Bone marrow (tissue), 2 donors: Measurements from ENCODE around the gene CHSY1.
"Not testable (repeated sequence)": the region's sequence is repeated elsewhere in the genome, so short reads cannot be mapped to it uniquely, and the experiment has no call there.

Source experiments
- DNase-seq, 2 donors: peaks; one replicate each; lab custom pipeline; 2025; lab: John Stamatoyannopoulos, UW

CHSY1 gene, protein sequence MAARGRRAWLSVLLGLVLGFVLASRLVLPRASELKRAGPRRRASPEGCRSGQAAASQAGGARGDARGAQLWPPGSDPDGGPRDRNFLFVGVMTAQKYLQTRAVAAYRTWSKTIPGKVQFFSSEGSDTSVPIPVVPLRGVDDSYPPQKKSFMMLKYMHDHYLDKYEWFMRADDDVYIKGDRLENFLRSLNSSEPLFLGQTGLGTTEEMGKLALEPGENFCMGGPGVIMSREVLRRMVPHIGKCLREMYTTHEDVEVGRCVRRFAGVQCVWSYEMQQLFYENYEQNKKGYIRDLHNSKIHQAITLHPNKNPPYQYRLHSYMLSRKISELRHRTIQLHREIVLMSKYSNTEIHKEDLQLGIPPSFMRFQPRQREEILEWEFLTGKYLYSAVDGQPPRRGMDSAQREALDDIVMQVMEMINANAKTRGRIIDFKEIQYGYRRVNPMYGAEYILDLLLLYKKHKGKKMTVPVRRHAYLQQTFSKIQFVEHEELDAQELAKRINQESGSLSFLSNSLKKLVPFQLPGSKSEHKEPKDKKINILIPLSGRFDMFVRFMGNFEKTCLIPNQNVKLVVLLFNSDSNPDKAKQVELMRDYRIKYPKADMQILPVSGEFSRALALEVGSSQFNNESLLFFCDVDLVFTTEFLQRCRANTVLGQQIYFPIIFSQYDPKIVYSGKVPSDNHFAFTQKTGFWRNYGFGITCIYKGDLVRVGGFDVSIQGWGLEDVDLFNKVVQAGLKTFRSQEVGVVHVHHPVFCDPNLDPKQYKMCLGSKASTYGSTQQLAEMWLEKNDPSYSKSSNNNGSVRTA

GRCh38 chr15:101251830-101252820 lies at the start of gene CHSY1:
Gene CHSY1, minus strand, starts transcription at chr15:101252048. Its CDS starts 592 bp downstream, at chr15:101251456.
- DNase-seq: peak; percentile 67 to 74

GRCh38 chr15:101296418-101297405 lies 44.9 kb upstream of the CHSY1 start:
- DNase-seq: no peak

GRCh38 chr15:101295607-101296161 lies 43.8 kb upstream of the CHSY1 start:
- no peak for DNase-seq

GRCh38 chr15:101294731-101295606 lies 43.1 kb upstream of the CHSY1 start, which contains the start of gene SNRPA1:
Gene SNRPA1, minus strand, starts transcription at chr15:101295248. Its CDS starts 70 bp downstream, at chr15:101295178.
- peak; percentile 89 to 91 for DNase-seq

DNA sequence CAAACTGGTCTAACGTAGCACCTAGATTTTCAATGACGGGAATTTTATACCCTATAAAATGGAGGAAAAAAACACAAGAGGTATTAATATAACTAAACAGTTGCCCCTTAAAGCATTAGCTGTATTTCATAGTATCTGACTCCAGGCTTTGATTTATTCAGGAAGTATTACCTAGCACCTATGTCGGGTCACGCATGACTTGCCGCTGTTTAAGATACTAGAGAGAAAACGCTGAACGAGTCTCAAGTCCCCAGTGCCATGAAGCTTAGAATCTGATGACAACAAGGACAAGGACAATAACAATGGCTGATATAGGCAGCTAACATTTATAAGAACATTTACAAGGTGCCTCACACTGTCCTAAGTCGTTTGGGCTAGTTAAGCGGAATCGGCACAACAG lies 41.3 kb upstream of the CHSY1 start:
- no peak for DNase-seq

DNA sequence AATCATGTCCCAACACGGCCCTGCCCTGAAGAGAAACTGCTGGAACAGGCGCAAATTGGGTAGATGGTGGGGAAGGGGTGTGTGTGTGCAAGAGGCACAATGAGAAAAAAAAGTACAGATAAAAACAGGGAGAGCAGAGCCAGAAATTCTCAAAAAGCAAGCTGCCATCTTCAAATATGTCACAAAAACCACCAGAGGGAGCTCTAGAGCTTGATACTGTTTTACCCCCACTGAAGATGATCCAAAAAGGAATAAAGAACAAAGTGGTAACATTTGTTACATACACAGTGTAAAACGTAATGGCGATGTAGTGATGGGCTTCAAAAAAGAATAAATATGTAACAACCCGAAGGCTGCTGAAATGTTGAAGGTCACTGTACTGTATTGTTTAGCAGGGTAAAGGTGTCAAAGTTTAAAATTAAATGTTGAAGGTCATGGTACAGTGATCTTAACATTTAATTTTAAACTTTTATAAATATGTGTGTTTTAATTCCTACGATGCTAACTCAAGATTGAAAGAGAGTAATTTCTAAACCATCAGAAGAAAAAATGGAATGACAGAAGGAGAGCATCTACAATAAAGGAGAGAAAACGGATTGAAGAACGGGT lies 37.2 kb upstream of the CHSY1 start:
- DNase-seq: peak in 1 of 2 donors; percentile 44

DNA sequence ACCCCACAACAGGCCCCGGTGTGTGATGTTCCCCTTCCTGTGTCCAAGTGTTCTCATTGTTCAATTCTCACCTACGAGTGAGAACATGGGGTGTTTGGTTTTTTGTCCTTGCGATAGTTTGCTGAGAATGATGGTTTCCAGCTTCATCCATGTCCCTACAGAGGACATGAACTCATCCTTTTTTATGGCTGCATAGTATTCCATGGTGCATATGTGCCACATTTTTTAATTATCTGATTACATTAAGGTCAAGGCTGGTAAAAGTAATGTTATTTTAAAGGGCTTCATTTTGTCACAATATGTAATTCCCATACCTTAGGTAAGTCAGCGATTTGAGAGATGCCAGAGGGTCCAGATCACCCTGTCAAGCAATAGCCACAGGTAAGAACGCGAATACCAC lies 35.5 kb upstream of the CHSY1 start:
- DNase-seq: not testable (repeated sequence)

DNA sequence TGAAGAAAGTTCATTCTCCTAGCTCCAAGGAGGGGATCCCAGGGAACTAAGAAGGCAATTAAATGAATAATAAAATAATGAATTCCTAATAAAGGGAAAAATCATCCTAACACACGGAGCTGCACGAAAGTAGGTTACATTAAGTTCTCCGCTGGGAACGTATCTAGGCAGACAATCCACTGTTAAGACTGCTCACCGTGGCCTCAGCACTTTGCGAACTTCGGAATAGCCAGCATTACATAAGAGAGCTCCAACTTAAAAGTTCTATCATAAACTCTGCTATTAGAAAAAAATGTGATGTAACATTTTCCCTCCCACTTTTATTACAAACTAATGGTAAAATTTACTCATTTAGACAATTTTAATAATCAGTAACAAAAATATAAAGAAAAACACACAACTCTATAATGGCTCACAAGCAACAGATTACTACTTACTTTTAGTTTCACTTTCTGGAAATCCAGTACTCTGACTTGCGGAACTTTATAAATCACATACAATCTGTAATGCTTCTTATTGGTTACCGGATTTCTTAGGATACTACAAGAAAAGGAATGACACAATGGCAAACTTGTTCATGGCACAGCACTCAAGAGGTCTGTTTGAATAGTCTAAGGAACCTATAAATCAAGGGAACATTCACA lies 34.7 kb upstream of the CHSY1 start:
- no peak for DNase-seq

- no peak for DNase-seq
Measured at GRCh38 chr15:101283931-101284330, 32.1 kb upstream of the CHSY1 start.

DNA sequence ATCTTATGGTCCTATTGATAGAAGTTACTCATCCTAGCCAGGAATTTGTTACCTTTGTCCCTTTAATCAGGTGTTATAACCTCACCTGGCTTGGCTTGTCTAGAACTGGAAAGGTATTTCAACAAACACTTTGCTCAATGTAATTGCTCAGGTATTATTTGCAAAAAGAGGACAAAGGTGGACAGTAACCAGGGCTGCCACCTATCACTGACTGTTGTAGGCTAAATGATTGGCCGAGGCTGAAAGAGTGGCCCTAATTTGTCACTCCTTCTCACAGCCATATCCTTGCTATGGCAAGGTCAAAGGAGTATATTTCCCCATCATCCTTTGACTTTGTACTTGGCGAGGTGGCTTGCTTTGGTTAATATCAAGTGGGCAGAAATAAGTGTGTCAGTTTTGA lies 28.2 kb upstream of the CHSY1 start:
- no peak for DNase-seq

DNA sequence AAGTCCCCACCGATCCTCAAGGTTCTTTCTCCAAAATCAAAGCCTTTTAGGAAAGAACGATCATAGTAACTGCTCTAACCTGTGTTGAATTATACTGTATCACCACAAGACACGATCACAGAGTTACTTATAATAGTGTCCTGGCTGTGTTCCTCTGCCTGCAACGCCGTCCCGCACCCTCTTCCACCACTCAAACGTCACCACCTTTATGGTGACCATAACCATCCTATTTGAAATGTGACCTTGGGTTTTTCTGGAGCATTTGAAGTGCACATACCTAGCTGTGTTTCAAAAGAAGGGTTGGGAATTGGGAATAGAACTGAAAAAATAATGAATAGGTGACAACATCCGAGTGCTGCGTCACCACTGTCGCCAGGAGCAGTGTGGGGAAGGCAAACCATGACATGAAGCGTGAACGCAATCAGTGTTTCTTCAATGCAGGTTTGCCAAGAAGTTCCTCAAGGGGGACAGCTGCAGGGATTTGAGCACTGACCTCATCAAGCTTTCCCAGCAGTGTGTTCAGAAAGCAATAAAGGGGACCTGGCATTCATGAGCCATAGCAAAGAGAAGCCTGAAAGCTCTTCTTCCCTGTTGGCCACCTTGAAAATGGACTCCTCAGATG lies 26.2 kb upstream of the CHSY1 start:
- no peak for DNase-seq

GRCh38 chr15:101277038-101277822 lies 25.4 kb upstream of the CHSY1 start, which contains the start of gene SELENOS:
Gene SELENOS, minus strand, starts transcription at chr15:101277485. Its CDS starts 68 bp downstream, at chr15:101277417.
- DNase-seq: peak; percentile 54 to 65

GRCh38 chr15:101276501-101277037 lies 24.7 kb upstream of the CHSY1 start:
- DNase-seq: peak in 1 of 2 donors; percentile 10

DNA sequence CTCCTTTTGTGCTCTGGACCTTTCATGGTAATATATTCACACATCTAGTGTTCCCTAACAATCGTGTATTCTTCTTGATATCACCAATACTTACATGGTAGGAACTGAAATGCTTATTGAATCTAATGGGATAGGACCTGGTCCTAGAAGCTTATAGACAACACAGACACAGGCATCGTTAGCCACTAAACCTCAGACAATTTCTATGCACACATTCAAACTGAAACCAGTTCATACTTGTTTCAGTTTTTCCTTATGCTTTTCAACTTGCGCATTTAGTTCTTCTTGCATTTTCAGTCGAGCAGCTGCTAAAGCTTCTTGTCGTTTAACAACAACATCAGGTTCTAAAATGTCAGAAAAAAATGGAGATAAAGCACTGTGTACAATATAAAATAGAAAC lies 23.2 kb upstream of the CHSY1 start:
- DNase-seq: no peak

GRCh38 chr15:101273534-101273933 lies 21.7 kb upstream of the CHSY1 start:
- DNase-seq: no peak

GRCh38 chr15:101272584-101272983 lies 20.7 kb upstream of the CHSY1 start:
- DNase-seq: no peak
